ENCODE results near the gene PRDM2.

The PRDM2 gene

DNA sequence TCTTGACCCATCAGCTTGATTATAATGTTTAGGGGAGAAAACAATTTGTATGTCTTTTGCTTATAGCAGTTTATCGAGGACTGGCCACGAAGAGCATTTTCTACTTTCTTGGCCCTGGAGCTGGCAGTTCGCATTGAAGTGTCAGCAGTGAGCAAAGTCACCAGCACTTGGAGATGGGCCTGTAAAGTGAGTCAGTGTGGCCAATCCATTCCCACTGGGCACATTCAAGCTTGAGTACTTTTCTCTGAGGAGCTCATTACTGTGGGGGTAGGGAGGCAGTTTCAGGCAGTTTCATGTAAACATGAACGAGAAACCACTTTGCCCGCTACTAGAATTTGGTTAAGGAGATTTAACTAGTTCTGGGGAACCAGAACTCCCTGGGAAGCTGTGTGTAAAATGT lies 164.8 kb downstream of the PRDM2 start:
- POLR2A ChIA-PET, result interaction anchor here (0.6 kb wide), 1 partner anchor 16 kb away, joined by 3 read pairs; no protein-coding TSS in a partner anchor
- no peak overlapping the region for H3K27ac ChIP-seq (ENCODE audit: extremely low read depth, low read depth, low read length)
- no peaks in the 10 kb centered on the region for H3K36me3 ChIP-seq (ENCODE audit: control insufficient read depth in 2 of 2, insufficient read depth in 1 of 2, low read length in 2 of 2)
- no peaks in the 10 kb centered on the region for H3K4me1 ChIP-seq (ENCODE audit: control insufficient read depth, insufficient read depth, low read length)
- H3K4me3 ChIP-seq (ENCODE audit: low read depth, low read length), result no peak overlapping the region
- no peaks in the 10 kb centered on the region for H3K9me3 ChIP-seq (ENCODE audit: control insufficient read depth, insufficient read depth, low read depth, low read length)
- no peak for TF ChIP-seq ZNF174 (tag by site-specific recombination; IDR thresholded peaks at IDR 0.05)
- TF ChIP-seq ZNF555 (tag by site-specific recombination; conservative IDR thresholded peaks at IDR 0.05), result no peak
- TF ChIP-seq ZNF791 (tag by site-specific recombination; IDR thresholded peaks at IDR 0.05), result no peak
- TF ChIP-seq ZNF169 (tag by site-specific recombination; IDR thresholded peaks at IDR 0.05), result no peak
- TF ChIP-seq ZNF658 (tag by site-specific recombination; IDR thresholded peaks at IDR 0.05), result no peak
- no peak for TF ChIP-seq KLF10 (tag by site-specific recombination; IDR thresholded peaks at IDR 0.05)
- TF ChIP-seq ZNF184 (tag by site-specific recombination; IDR thresholded peaks at IDR 0.05), result no peak
- TF ChIP-seq ZSCAN23 (tag by site-specific recombination; IDR thresholded peaks at IDR 0.05), result no peak
- no peak for TF ChIP-seq MZF1 (tag by site-specific recombination; IDR thresholded peaks at IDR 0.05; ENCODE audit: borderline replicate concordance)
- no peak for TF ChIP-seq ZNF132 (tag by site-specific recombination; IDR thresholded peaks at IDR 0.05; ENCODE audit: borderline replicate concordance)
- no peak for TF ChIP-seq KLF8 (tag by site-specific recombination; IDR thresholded peaks at IDR 0.05)
- TF ChIP-seq ZNF777 (tag by site-specific recombination; IDR thresholded peaks at IDR 0.05; ENCODE audit: borderline replicate concordance), result no peak
- TF ChIP-seq, protein P1, sequence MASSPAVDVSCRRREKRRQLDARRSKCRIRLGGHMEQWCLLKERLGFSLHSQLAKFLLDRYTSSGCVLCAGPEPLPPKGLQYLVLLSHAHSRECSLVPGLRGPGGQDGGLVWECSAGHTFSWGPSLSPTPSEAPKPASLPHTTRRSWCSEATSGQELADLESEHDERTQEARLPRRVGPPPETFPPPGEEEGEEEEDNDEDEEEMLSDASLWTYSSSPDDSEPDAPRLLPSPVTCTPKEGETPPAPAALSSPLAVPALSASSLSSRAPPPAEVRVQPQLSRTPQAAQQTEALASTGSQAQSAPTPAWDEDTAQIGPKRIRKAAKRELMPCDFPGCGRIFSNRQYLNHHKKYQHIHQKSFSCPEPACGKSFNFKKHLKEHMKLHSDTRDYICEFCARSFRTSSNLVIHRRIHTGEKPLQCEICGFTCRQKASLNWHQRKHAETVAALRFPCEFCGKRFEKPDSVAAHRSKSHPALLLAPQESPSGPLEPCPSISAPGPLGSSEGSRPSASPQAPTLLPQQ (tag by site-specific recombination; IDR thresholded peaks at IDR 0.05), result no peak
- TF ChIP-seq REPIN1 (tag by site-specific recombination; IDR thresholded peaks at IDR 0.05; ENCODE audit: low read depth), result no peak
- CTCF ChIA-PET, result interaction anchor here (0.6 kb wide), 1 partner anchor 1604 kb away, joined by 4 read pairs; no protein-coding TSS in a partner anchor

DNA sequence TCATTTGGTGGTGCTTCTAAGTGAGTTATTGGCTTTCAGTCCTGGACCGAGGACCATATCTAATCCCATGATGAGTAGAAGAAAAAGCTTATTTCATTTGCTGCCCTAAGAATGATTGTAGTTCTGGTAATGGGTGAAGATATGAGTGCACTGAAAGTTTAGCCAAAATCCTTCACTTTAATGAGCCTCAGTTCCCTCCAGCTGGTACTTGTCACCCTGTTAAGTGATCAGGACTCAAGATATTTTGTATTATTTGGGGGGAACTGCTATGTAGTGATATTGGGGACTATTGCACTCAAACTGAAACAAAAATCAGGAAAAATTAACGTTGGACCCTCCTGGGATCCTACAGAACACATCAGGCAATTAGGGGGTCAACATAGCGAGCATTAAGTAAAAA lies 165.9 kb downstream of the PRDM2 start:
- TF ChIP-seq ZNF600 (tag by site-specific recombination; IDR thresholded peaks at IDR 0.05), result no peak
- TF ChIP-seq ZNF148 (tag by site-specific recombination; IDR thresholded peaks at IDR 0.05; ENCODE audit: borderline replicate concordance), result no peak
- TF ChIP-seq ZNF324 (tag by site-specific recombination; IDR thresholded peaks at IDR 0.05), result no peak
- no peak for TF ChIP-seq ZNF416 (tag by site-specific recombination; IDR thresholded peaks at IDR 0.05)
- TF ChIP-seq, protein P2, sequence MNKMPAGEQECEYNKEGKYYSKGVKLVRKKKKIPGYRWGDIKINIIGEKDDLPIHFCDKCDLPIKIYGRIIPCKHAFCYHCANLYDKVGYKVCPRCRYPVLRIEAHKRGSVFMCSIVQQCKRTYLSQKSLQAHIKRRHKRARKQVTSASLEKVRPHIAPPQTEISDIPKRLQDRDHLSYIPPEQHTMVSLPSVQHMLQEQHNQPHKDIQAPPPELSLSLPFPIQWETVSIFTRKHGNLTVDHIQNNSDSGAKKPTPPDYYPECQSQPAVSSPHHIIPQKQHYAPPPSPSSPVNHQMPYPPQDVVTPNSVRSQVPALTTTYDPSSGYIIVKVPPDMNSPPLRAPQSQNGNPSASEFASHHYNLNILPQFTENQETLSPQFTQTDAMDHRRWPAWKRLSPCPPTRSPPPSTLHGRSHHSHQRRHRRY (tag by site-specific recombination; IDR thresholded peaks at IDR 0.05), result no peak
- no peak for TF ChIP-seq ZNF2 (tag by site-specific recombination; IDR thresholded peaks at IDR 0.05)
- TF ChIP-seq ZNF704 (tag by site-specific recombination; IDR thresholded peaks at IDR 0.05), result no peak
- TF ChIP-seq MEIS1 (CRISPR knock-in tag; IDR thresholded peaks at IDR 0.05; ENCODE audit: borderline replicate concordance), result no peak
- no peak for TF ChIP-seq ZNF274 (IDR thresholded peaks at IDR 0.05; ENCODE audit: low read length)
- TF ChIP-seq ZNF274 (tag by site-specific recombination; IDR thresholded peaks at IDR 0.05; ENCODE audit: borderline replicate concordance), result no peak
- no peak for TF ChIP-seq ZNF174 (tag by site-specific recombination; IDR thresholded peaks at IDR 0.05)
- no peak for TF ChIP-seq ZNF175 (tag by site-specific recombination; IDR thresholded peaks at IDR 0.05)
- TF ChIP-seq, protein P3, sequence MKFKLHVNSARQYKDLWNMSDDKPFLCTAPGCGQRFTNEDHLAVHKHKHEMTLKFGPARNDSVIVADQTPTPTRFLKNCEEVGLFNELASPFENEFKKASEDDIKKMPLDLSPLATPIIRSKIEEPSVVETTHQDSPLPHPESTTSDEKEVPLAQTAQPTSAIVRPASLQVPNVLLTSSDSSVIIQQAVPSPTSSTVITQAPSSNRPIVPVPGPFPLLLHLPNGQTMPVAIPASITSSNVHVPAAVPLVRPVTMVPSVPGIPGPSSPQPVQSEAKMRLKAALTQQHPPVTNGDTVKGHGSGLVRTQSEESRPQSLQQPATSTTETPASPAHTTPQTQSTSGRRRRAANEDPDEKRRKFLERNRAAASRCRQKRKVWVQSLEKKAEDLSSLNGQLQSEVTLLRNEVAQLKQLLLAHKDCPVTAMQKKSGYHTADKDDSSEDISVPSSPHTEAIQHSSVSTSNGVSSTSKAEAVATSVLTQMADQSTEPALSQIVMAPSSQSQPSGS (tag by site-specific recombination; IDR thresholded peaks at IDR 0.05; ENCODE audit: low read depth), result no peak
- TF ChIP-seq SCRT2 (tag by site-specific recombination; IDR thresholded peaks at IDR 0.05), result no peak
- no peak for TF ChIP-seq ZNF311 (tag by site-specific recombination; IDR thresholded peaks at IDR 0.05; ENCODE audit: borderline replicate concordance)
- no peaks in the 10 kb centered on the region for H3K36me3 ChIP-seq (ENCODE audit: control insufficient read depth in 2 of 2, insufficient read depth in 1 of 2, low read length in 2 of 2)
- H3K27ac ChIP-seq (ENCODE audit: extremely low read depth, low read depth, low read length), result no peak overlapping the region
- H3K4me3 ChIP-seq (ENCODE audit: low read depth, low read length), result no peak overlapping the region
- CTCF ChIA-PET, result no interaction called here
- H3K4me1 ChIP-seq (ENCODE audit: control insufficient read depth, insufficient read depth, low read length), result no peaks in the 10 kb centered on the region
- POLR2A ChIA-PET, result no interaction called here
- no peaks in the 10 kb centered on the region for H3K9me3 ChIP-seq (ENCODE audit: control insufficient read depth, insufficient read depth, low read depth, low read length)

Measured in HEK293 (cell line).